H9 (cell line): ENCODE data around the gene SGO2. TPM values are rescaled to one million over a fixed set of nuclear protein-coding genes. Genes with fewer than 3 reads are reported as not detected.
A peak's percentile ranks its signal among the peaks of the same experiment; 100 is the strongest.

Experiments used
- DNase-seq: peaks from one replicate; pipeline ENCODE4 v3.0.0-alpha.2; 2017
- H2AFZ ChIP-seq: one replicate; pipeline ENCODE4 v1.6.1; 2013; ENCODE audit warnings: mild to moderate bottlenecking, low read length, control low read depth, moderate library complexity
- H2AK5ac ChIP-seq: 2 replicates; pipeline ENCODE4 v1.6.1; 2013; ENCODE audit warnings: low read length, control low read depth, mixed read lengths; ENCODE audit not compliant: insufficient read length
- H2BK120ac ChIP-seq: one replicate; pipeline ENCODE4 v1.6.1; 2013; ENCODE audit warnings: low read depth, mild to moderate bottlenecking, low read length, control low read depth, inconsistent platforms; ENCODE audit not compliant: poor library complexity, severe bottlenecking
- H2BK12ac ChIP-seq: 2 replicates; pipeline ENCODE4 v1.6.1; 2013; ENCODE audit warnings: low read length, control low read depth, mixed read lengths, low read depth; ENCODE audit not compliant: insufficient read length
- H2BK15ac ChIP-seq: 2 replicates; pipeline ENCODE4 v1.6.1; 2013; ENCODE audit warnings: low read depth, low read length, control low read depth
- H2BK20ac ChIP-seq: one replicate; pipeline ENCODE4 v1.6.1; 2013; ENCODE audit warnings: low read depth, mild to moderate bottlenecking, low read length, control low read depth, inconsistent platforms; ENCODE audit not compliant: poor library complexity, severe bottlenecking
- H2BK5ac ChIP-seq: 2 replicates; pipeline ENCODE4 v1.6.1; 2013; ENCODE audit warnings: low read length, control low read depth, mixed read lengths; ENCODE audit not compliant: insufficient read length
- H3K14ac ChIP-seq: 2 replicates; pipeline ENCODE4 v1.6.1; 2013; ENCODE audit warnings: low read length, control low read depth; ENCODE audit not compliant: insufficient read depth
- H3K18ac ChIP-seq: 2 replicates; pipeline ENCODE4 v1.6.1; 2013; ENCODE audit warnings: low read depth, mild to moderate bottlenecking, mixed read lengths, low read length, control low read depth; ENCODE audit not compliant: insufficient read length
- H3K23ac ChIP-seq: 2 replicates; pipeline ENCODE4 v1.6.1; 2013; ENCODE audit warnings: low read length, control low read depth, mixed read lengths, low read depth; ENCODE audit not compliant: insufficient read length
- H3K23me2 ChIP-seq: 2 replicates; pipeline ENCODE4 v1.6.1; 2013; ENCODE audit warnings: low read depth, mild to moderate bottlenecking, mixed read lengths, low read length, control low read depth; ENCODE audit not compliant: insufficient read length, poor library complexity, severe bottlenecking
- H3K27ac ChIP-seq: 2 replicates; pipeline ENCODE4 v1.5.1; 2013; ENCODE audit warnings: low read length, control low read depth, mixed read lengths, low read depth; ENCODE audit not compliant: insufficient read length
- H3K27me3 ChIP-seq: 2 replicates; pipeline ENCODE4 v1.6.1; 2013; ENCODE audit warnings: low read length, control low read depth, inconsistent platforms; ENCODE audit not compliant: insufficient read depth
- H3K4ac ChIP-seq: 2 replicates; pipeline ENCODE4 v1.6.1; 2013; ENCODE audit warnings: low read depth, mild to moderate bottlenecking, control low read depth, inconsistent platforms, low read length, moderate library complexity
- H3K4me1 ChIP-seq: 2 replicates; pipeline ENCODE4 v1.6.1; 2013; ENCODE audit warnings: low read length, control low read depth, inconsistent platforms; ENCODE audit not compliant: insufficient read depth
- H3K4me2 ChIP-seq: 2 replicates; pipeline ENCODE4 v1.6.1; 2013; ENCODE audit warnings: low read length, control low read depth, mixed read lengths; ENCODE audit not compliant: insufficient read length, insufficient read depth
- H3K56ac ChIP-seq: 2 replicates; pipeline ENCODE4 v1.6.1; 2013; ENCODE audit warnings: low read depth, mild to moderate bottlenecking, mixed read lengths, low read length, control low read depth; ENCODE audit not compliant: insufficient read length
- H3K79me1 ChIP-seq: 2 replicates; pipeline ENCODE4 v1.6.1; 2013; ENCODE audit warnings: low read depth, mild to moderate bottlenecking, moderate library complexity, low read length, control low read depth, inconsistent platforms; ENCODE audit not compliant: insufficient read depth, poor library complexity, severe bottlenecking
- H3K79me2 ChIP-seq: 2 replicates; pipeline ENCODE4 v1.6.1; 2013; ENCODE audit warnings: low read length, control low read depth, inconsistent platforms; ENCODE audit not compliant: insufficient read depth
- H3K9ac ChIP-seq: 2 replicates; pipeline ENCODE4 v1.6.1; 2013; ENCODE audit warnings: low read length, control low read depth, mixed read lengths; ENCODE audit not compliant: insufficient read length; ENCODE audit errors: extremely low read depth
- H3K9me3 ChIP-seq: one replicate; pipeline ENCODE4 v1.6.1; 2013; ENCODE audit warnings: low read depth, low read length, inconsistent platforms; ENCODE audit not compliant: control insufficient read depth
- H3T11ph ChIP-seq: one replicate; pipeline ENCODE4 v1.6.1; 2013; ENCODE audit warnings: mild to moderate bottlenecking, low read length, control low read depth, inconsistent platforms
- H4K20me1 ChIP-seq: one replicate; pipeline ENCODE4 v1.6.1; 2013; ENCODE audit not compliant: control insufficient read depth, insufficient read length, insufficient read depth
- H4K5ac ChIP-seq: 2 replicates; pipeline ENCODE4 v1.6.1; 2013; ENCODE audit warnings: low read depth, mild to moderate bottlenecking, mixed read lengths, low read length, control low read depth; ENCODE audit not compliant: insufficient read length
- H4K8ac ChIP-seq: replicated peaks from 2 replicates; pipeline ENCODE4 v1.6.1; 2013; ENCODE audit warnings: low read length, control low read depth, mixed read lengths, low read depth; ENCODE audit not compliant: insufficient read length
- H4K91ac ChIP-seq: 2 replicates; pipeline ENCODE4 v1.6.1; 2013; ENCODE audit warnings: low read depth, mild to moderate bottlenecking, moderate library complexity, mixed read lengths, low read length, control low read depth; ENCODE audit not compliant: insufficient read length
- H3K27ac Mint-ChIP-seq, 3 experiments: 2 replicates in 2 of 3; 3 replicates in 1 of 3; pipeline ENCODE4 v1.8.0; 2020 to 2021; ENCODE audit warnings: mixed read lengths in 3 of 3, mild to moderate bottlenecking in 1 of 3, moderate library complexity in 1 of 3
- H3K27me3 Mint-ChIP-seq: 2 replicates; pipeline ENCODE4 v1.8.0; 2021; ENCODE audit warnings: low read depth, mild to moderate bottlenecking, moderate library complexity, mixed read lengths
- H3K36me3 Mint-ChIP-seq, 3 experiments: 2 replicates in 2 of 3; 3 replicates in 1 of 3; pipeline ENCODE4 v1.8.0; 2020 to 2021; ENCODE audit warnings: low read depth in 3 of 3, mixed read lengths in 3 of 3; ENCODE audit not compliant: insufficient read depth in 1 of 3
- H3K4me1 Mint-ChIP-seq, 2 experiments: 2 replicates each; pipeline ENCODE4 v1.8.0; 2020; ENCODE audit warnings: mixed read lengths in 2 of 2
- H3K4me3 Mint-ChIP-seq, 2 experiments: 2 replicates in 1 of 2; 3 replicates in 1 of 2; pipeline ENCODE4 v1.8.0; 2020 to 2021; ENCODE audit warnings: mild to moderate bottlenecking in 2 of 2, mixed read lengths in 2 of 2, moderate library complexity in 1 of 2
- H3K9me3 Mint-ChIP-seq, 2 experiments: 2 replicates in 1 of 2; 3 replicates in 1 of 2; pipeline ENCODE4 v1.8.0; 2020; ENCODE audit warnings: mild to moderate bottlenecking in 2 of 2, mixed read lengths in 2 of 2, moderate library complexity in 1 of 2
- WGBS: extraction: QIAGEN DNeasy Blood & Tissue Kit; methylation state at CpG from one replicate; pipeline ENCODE4 v1.1.7; 2013; ENCODE audit warnings: missing lambda C conversion rate, low lambda C conversion rate, mixed read lengths; ENCODE audit not compliant: insufficient read length; ENCODE audit errors: extremely low coverage; 5-methylcytosine and 5-hydroxymethylcytosine counted together
- total RNA-seq: library from RNA; stranded (reverse); gene quantifications from 2 replicates; pipeline ENCODE4 v1.2.1, GENCODE V29; 2021
- TF ChIP-seq, protein P1 (sequence below): fragments of 200-600 bp; sonication (generic); conservative IDR thresholded peaks from 3 replicates; pipeline ENCODE4 v1.8.0; 2021; ENCODE audit warnings: antibody characterized with exemption, mild to moderate bottlenecking

Gene SGO2
- total RNA-seq, 1 experiment from 2014 or later, result 25.6 TPM

DNA sequence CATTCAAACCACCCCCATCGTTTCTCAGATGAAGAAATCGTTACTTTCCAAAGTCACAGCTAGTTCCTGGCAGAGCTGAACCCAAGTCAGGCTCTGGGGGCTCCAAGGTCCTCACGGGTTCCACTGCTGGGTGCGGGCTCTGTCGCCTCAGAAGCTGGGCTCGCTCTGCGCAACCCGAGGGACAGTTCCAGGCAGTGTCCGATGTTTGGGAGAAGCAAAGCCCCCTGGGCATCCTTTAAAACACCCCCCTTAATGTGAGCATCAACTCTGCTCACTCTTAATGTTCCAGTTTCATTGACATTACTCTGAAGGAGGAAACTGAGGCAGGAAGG is 60.6 kb downstream of the SGO2 start:
- Histone ChIP-seq H2BK20ac (no peak overlapping the region), H3K14ac (no peak overlapping the region), H3K18ac (no peak overlapping the region), H3K4me2 (peak overlapping the region; percentile 62), H3T11ph (no peak overlapping the region), H2BK15ac (no peak overlapping the region), H3K9ac (peak overlapping the region; percentile 21), H4K91ac (no peak overlapping the region), H3K27ac (no peak overlapping the region), H3K27me3 (no peaks in the 10 kb centered on the region; the same call in 1 of the 2 replicates), H2BK5ac (no peak overlapping the region), H3K4ac (no peak overlapping the region), H2BK120ac (no peak overlapping the region), H3K23me2 (peaks cover 11% of the 10 kb centered on the region), H3K79me1 (no peaks in the 10 kb centered on the region), H4K5ac (no peak overlapping the region), H2AK5ac (no peak overlapping the region), H4K8ac (no peak overlapping the region), H2AFZ (no peak overlapping the region), H3K4me1 (no peaks in the 10 kb centered on the region), H3K9me3 (no peaks in the 10 kb centered on the region), H3K79me2 (no peaks in the 10 kb centered on the region), H2BK12ac (no peak overlapping the region), H3K56ac (no peak overlapping the region), H4K20me1 (no peaks in the 10 kb centered on the region), H3K23ac (no peak overlapping the region)
- no peak for DNase-seq
- Mint-ChIP-seq H3K36me3 (no peaks in the 10 kb centered on the region), H3K9me3 (no peaks in the 10 kb centered on the region), H3K4me3 (peak overlapping the region; percentile 72 to 90), H3K27ac (peak overlapping the region in 1 of 3 experiments; percentile 85; a peak in 1 of 7 replicates), H3K27me3 (peaks cover 27% of the 10 kb centered on the region), H3K4me1 (peaks cover 3 to 12% of the 10 kb centered on the region in 2 experiments)
- TF ChIP-seq, protein P1, sequence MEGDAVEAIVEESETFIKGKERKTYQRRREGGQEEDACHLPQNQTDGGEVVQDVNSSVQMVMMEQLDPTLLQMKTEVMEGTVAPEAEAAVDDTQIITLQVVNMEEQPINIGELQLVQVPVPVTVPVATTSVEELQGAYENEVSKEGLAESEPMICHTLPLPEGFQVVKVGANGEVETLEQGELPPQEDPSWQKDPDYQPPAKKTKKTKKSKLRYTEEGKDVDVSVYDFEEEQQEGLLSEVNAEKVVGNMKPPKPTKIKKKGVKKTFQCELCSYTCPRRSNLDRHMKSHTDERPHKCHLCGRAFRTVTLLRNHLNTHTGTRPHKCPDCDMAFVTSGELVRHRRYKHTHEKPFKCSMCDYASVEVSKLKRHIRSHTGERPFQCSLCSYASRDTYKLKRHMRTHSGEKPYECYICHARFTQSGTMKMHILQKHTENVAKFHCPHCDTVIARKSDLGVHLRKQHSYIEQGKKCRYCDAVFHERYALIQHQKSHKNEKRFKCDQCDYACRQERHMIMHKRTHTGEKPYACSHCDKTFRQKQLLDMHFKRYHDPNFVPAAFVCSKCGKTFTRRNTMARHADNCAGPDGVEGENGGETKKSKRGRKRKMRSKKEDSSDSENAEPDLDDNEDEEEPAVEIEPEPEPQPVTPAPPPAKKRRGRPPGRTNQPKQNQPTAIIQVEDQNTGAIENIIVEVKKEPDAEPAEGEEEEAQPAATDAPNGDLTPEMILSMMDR, result no peak
- WGBS, result no CpG with 5 or more reads among the region's 9 CpGs
